HEK293 (cell line): Measurements from ENCODE around the gene ANGEL2.

Experiments used
- CTCF ChIA-PET: fragments of 350-600 bp; formaldehyde crosslinking; extraction: SDS; loops from one replicate; lab custom pipeline; 2021; ENCODE audit warnings: antibody characterized with exemption; lab: Yijun Ruan, JAX
- POLR2A ChIA-PET: fragments of 300-600 bp; formaldehyde crosslinking; extraction: SDS; loops from one replicate; lab custom pipeline; 2020; ENCODE audit warnings: antibody characterized with exemption, inconsistent platforms; lab: Yijun Ruan, JAX
- H3K27ac ChIP-seq: fragments of 200-500 bp; sonication (Bioruptor generic); 2 replicates; pipeline ENCODE4 v1.5.1; 2014; ENCODE audit warnings: low read depth, low read length, control low read depth, inconsistent platforms; ENCODE audit errors: extremely low read depth
- H3K36me3 ChIP-seq, 2 experiments: fragments of 200-500 bp in 1 of 2; sonication (Bioruptor generic) in 1 of 2; 1 replicate in 1 of 2; 2 replicates in 1 of 2; pipeline ENCODE4 v1.5.1; 2014 to 2017; ENCODE audit warnings: inconsistent platforms in 2 of 2, low read length in 2 of 2; ENCODE audit not compliant: control insufficient read depth in 2 of 2, insufficient read depth in 1 of 2
- H3K4me1 ChIP-seq: fragments of 200-500 bp; sonication (Bioruptor generic); 2 replicates; pipeline ENCODE4 v1.5.1; 2014; ENCODE audit warnings: mild to moderate bottlenecking, low read length, inconsistent platforms; ENCODE audit not compliant: control insufficient read depth, insufficient read depth
- H3K4me3 ChIP-seq: 2 replicates; pipeline ENCODE4 v1.5.1; 2011; ENCODE audit warnings: low read depth, mild to moderate bottlenecking, control low read depth, low read length, moderate library complexity
- H3K9me3 ChIP-seq: fragments of 200-500 bp; sonication (Bioruptor generic); 2 replicates; pipeline ENCODE4 v1.5.1; 2014; ENCODE audit warnings: low read depth, low read length, inconsistent platforms; ENCODE audit not compliant: control insufficient read depth, insufficient read depth
- ELK4 ChIP-seq: IDR thresholded peaks from 2 replicates; pipeline ENCODE4 v1.6.1; 2011; ENCODE audit warnings: mild to moderate bottlenecking, low read depth, low read length, borderline replicate concordance
- KLF10 ChIP-seq: fragments of 450-650 bp; IDR thresholded peaks from 2 replicates; pipeline ENCODE4 v1.5.1; 2018; ENCODE audit warnings: missing biosample characterization, mild to moderate bottlenecking, missing genetic modification characterization
- SCRT2 ChIP-seq: fragments of 450-650 bp; formaldehyde crosslinking; IDR thresholded peaks from 2 replicates; pipeline ENCODE4 v1.5.1; 2016; ENCODE audit warnings: missing biosample characterization, missing genetic modification characterization
- ZBTB10 ChIP-seq: fragments of 450-650 bp; formaldehyde crosslinking; IDR thresholded peaks from 2 replicates; pipeline ENCODE4 v1.5.1; 2016; ENCODE audit warnings: missing biosample characterization, missing genetic modification characterization
- ZBTB21 ChIP-seq: fragments of 450-650 bp; formaldehyde crosslinking; IDR thresholded peaks from 2 replicates; pipeline ENCODE4 v1.5.1; 2017; ENCODE audit warnings: missing biosample characterization, missing genetic modification characterization
- ZFHX2 ChIP-seq: fragments of 450-650 bp; formaldehyde crosslinking; conservative IDR thresholded peaks from 2 replicates; pipeline ENCODE4 v1.5.1; 2016; ENCODE audit warnings: missing biosample characterization, missing genetic modification characterization
- ZNF157 ChIP-seq: fragments of 450-650 bp; formaldehyde crosslinking; IDR thresholded peaks from 2 replicates; pipeline ENCODE4 v1.5.1; 2016; ENCODE audit warnings: missing biosample characterization, missing genetic modification characterization
- ZNF18 ChIP-seq: fragments of 450-650 bp; formaldehyde crosslinking; IDR thresholded peaks from 2 replicates; pipeline ENCODE4 v1.5.1; 2016; ENCODE audit warnings: missing biosample characterization, missing genetic modification characterization
- ZNF221 ChIP-seq: fragments of 450-650 bp; formaldehyde crosslinking; IDR thresholded peaks from 2 replicates; pipeline ENCODE4 v1.5.1; 2017; ENCODE audit warnings: missing biosample characterization, missing genetic modification characterization, borderline replicate concordance
- ZNF248 ChIP-seq: fragments of 450-650 bp; formaldehyde crosslinking; IDR thresholded peaks from 2 replicates; pipeline ENCODE4 v1.5.1; 2017; ENCODE audit warnings: missing biosample characterization, missing genetic modification characterization
- ZNF280D ChIP-seq: fragments of 450-650 bp; formaldehyde crosslinking; IDR thresholded peaks from 2 replicates; pipeline ENCODE4 v1.5.1; 2016; ENCODE audit warnings: missing biosample characterization, missing genetic modification characterization
- ZNF391 ChIP-seq: fragments of 450-650 bp; formaldehyde crosslinking; IDR thresholded peaks from 2 replicates; pipeline ENCODE4 v1.5.1; 2016; ENCODE audit warnings: low read depth, missing biosample characterization, missing genetic modification characterization, borderline replicate concordance
- ZNF571 ChIP-seq: fragments of 450-650 bp; formaldehyde crosslinking; IDR thresholded peaks from 2 replicates; pipeline ENCODE4 v1.5.0; 2017; ENCODE audit warnings: missing biosample characterization, missing genetic modification characterization
- ZNF596 ChIP-seq: fragments of 450-650 bp; IDR thresholded peaks from 2 replicates; pipeline ENCODE4 v1.5.0; 2018; ENCODE audit warnings: missing biosample characterization, mild to moderate bottlenecking, missing genetic modification characterization, moderate library complexity

ANGEL2 gene

GRCh38 chr1:212950243-212951125 lies 65.2 kb downstream of the ANGEL2 start, which contains the start of gene VASH2 (continued):
- TF ChIP-seq ZNF18 (tag by site-specific recombination) (no peak), ZNF596 (tag by site-specific recombination) (no peak), ZBTB21 (tag by site-specific recombination) (no peak), ZNF248 (tag by site-specific recombination) (no peak), ZFHX2 (no peak)

GRCh38 chr1:212949771-212950170 lies 65.9 kb downstream of the ANGEL2 start:
- H3K36me3 ChIP-seq: no peaks in the 10 kb centered on the region
- ChIA-PET CTCF (no interaction called here), POLR2A (no interaction called here)
- TF ChIP-seq ZNF157 (no peak), SCRT2 (peak; percentile 62)
- no peaks in the 10 kb centered on the region for H3K4me1 ChIP-seq
- H3K27ac ChIP-seq: no peak overlapping the region
- H3K4me3 ChIP-seq: peak overlapping the region; percentile 49
- no peaks in the 10 kb centered on the region for H3K9me3 ChIP-seq

- no peak overlapping the region for H3K27ac ChIP-seq
- TF ChIP-seq ZNF221 (tag by site-specific recombination): no peak
- TF ChIP-seq ZNF571 (tag by site-specific recombination): no peak
- no peak for TF ChIP-seq KLF10
- TF ChIP-seq ELK4: no peak
- TF ChIP-seq ZBTB10 (tag by site-specific recombination): no peak
- TF ChIP-seq ZNF391 (tag by site-specific recombination): no peak
- TF ChIP-seq ZNF280D (tag by site-specific recombination): no peak
- no peaks in the 10 kb centered on the region for H3K4me1 ChIP-seq
- POLR2A ChIA-PET: no interaction called here
- no peaks in the 10 kb centered on the region for H3K9me3 ChIP-seq
- CTCF ChIA-PET: no interaction called here
- H3K4me3 ChIP-seq: no peak overlapping the region
- no peaks in the 10 kb centered on the region for H3K36me3 ChIP-seq
Observed at GRCh38 chr1:212946872-212947271, 68.8 kb downstream of the ANGEL2 start.
